CD4-positive, alpha-beta T cell treated with Interleukin-2 at 100 ng/mL for 4 hours (primary cell): ENCODE data around the gene ACAP2.
A peak's percentile ranks its signal among the peaks of the same experiment; 100 is the strongest.
"Not testable (repeated sequence)": the region's sequence is repeated elsewhere in the genome, so short reads cannot be mapped to it uniquely, and the experiment has no call there.

ENCODE experiments used
- DNase-seq: peaks from one replicate; pipeline ENCODE4 v3.0.0-alpha.2; 2020; ENCODE audit warnings: low spot score

ACAP2 gene

GRCh38 chr3:195290643-195291042, 152.2 kb downstream of the ACAP2 start:
- not testable (repeated sequence) for DNase-seq

GRCh38 chr3:195286115-195286872, 156.5 kb downstream of the ACAP2 start:
- no peak for DNase-seq

GRCh38 chr3:195285372-195285771, 157.4 kb downstream of the ACAP2 start:
- DNase-seq = no peak

- DNase-seq = no peak
Measured at GRCh38 chr3:195284842-195285241, 158.0 kb downstream of the ACAP2 start.

- DNase-seq = no peak
Measured at GRCh38 chr3:195282961-195283360, 159.9 kb downstream of the ACAP2 start.

- no peak for DNase-seq
Measured at GRCh38 chr3:195274259-195274966, 168.4 kb downstream of the ACAP2 start.

- DNase-seq = peak; percentile 89
Measured at GRCh38 chr3:195271410-195272243, 171.2 kb downstream of the ACAP2 start.

GRCh38 chr3:195270817-195271409, 171.9 kb downstream of the ACAP2 start, which contains the start of gene XXYLT1:
Gene XXYLT1 (minus strand): TSS chr3:195271159. CDS start chr3:195271058, 101 bp downstream.
- DNase-seq = peak; percentile 91

GRCh38 chr3:195270079-195270816, 172.6 kb downstream of the ACAP2 start:
- peak; percentile 24 for DNase-seq

GRCh38 chr3:195269375-195270078, 173.3 kb downstream of the ACAP2 start:
- no peak for DNase-seq

- DNase-seq = no peak
Measured at GRCh38 chr3:195268576-195269309, 174.1 kb downstream of the ACAP2 start.

- no peak for DNase-seq
Measured at GRCh38 chr3:195267096-195267495, 175.7 kb downstream of the ACAP2 start.

- DNase-seq = no peak
Measured at GRCh38 chr3:195266428-195266827, 176.4 kb downstream of the ACAP2 start.

- DNase-seq = no peak
Measured at GRCh38 chr3:195265363-195265976, 177.3 kb downstream of the ACAP2 start.

GRCh38 chr3:195263925-195264600, 178.8 kb downstream of the ACAP2 start:
- no peak for DNase-seq

GRCh38 chr3:195263193-195263924, 179.5 kb downstream of the ACAP2 start:
- no peak for DNase-seq

GRCh38 chr3:195261925-195262324, 180.9 kb downstream of the ACAP2 start:
- no peak for DNase-seq

GRCh38 chr3:195260280-195260905, 182.4 kb downstream of the ACAP2 start:
- peak; percentile 38 for DNase-seq
